ENCODE results near the gene DOCK3.
"Not testable (repeated sequence)": the region's sequence is repeated elsewhere in the genome, so short reads cannot be mapped to it uniquely, and the experiment has no call there.

The DOCK3 gene

GRCh38 chr3:51082363-51082762 is 407.6 kb downstream of the DOCK3 start:
- Histone ChIP-seq H3K9ac (ENCODE audit: low read length) (no peak overlapping the region), H3K79me2 (ENCODE audit: low read length) (no peaks in the 10 kb centered on the region), H3K4me3 (ENCODE audit: low read length) (no peak overlapping the region), H3K27ac (ENCODE audit: low read length) (no peak overlapping the region), H3F3A (ENCODE audit: insufficient read depth, low read length) (no peaks in the 10 kb centered on the region), H3K9me2 (replicated peaks; ENCODE audit: insufficient read depth, low read length) (no peaks in the 10 kb centered on the region), H3K27me3 (replicated peaks; ENCODE audit: insufficient read depth, low read length) (no peaks in the 10 kb centered on the region), H3K36me3 (replicated peaks; ENCODE audit: insufficient read depth, low read length) (no peaks in the 10 kb centered on the region), H3K4me2 (ENCODE audit: low read depth, low read length) (no peak overlapping the region), H3K4me1 (ENCODE audit: low read length) (no peaks in the 10 kb centered on the region), H4K20me1 (ENCODE audit: insufficient read depth, low read length) (no peaks in the 10 kb centered on the region), H2AFZ (ENCODE audit: low read length) (no peak overlapping the region), H3K9me3 (replicated peaks; ENCODE audit: insufficient read depth, low read length) (no peaks in the 10 kb centered on the region)
- no peak for TF ChIP-seq EZH2 (optimal IDR thresholded peaks at IDR 0.05; ENCODE audit: low read depth, low read length)
- no peak for TF ChIP-seq EZH2phosphoT487 (IDR thresholded peaks at IDR 0.05; ENCODE audit: low read length)
- TF ChIP-seq CTCF (IDR thresholded peaks at IDR 0.05; ENCODE audit: low read length), result no peak
- DNase-seq, result no peak

DNA sequence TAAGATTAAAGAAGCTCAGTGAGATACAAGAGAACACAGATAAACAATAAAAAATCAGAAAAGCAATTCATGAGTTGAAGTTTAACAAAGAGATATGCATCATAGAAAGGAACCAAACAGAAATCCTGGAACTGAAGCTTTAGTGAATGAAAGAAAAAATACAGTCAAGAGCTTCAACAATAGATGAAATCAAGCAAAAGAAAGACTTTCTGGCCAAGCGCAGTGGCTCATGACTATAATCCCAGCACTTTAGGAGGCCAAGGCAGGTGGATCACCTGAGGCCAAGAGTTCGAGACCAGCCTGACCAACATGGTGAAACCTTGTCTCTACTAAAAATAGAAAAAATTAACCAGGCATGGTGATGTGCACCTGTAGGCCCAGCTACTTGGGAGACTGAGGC is 408.8 kb downstream of the DOCK3 start:
- Histone ChIP-seq H3K9me3 (replicated peaks; ENCODE audit: insufficient read depth, low read length) (no peaks in the 10 kb centered on the region), H4K20me1 (ENCODE audit: insufficient read depth, low read length) (no peaks in the 10 kb centered on the region)
- TF ChIP-seq EZH2phosphoT487 (IDR thresholded peaks at IDR 0.05; ENCODE audit: low read length), result no peak
- TF ChIP-seq CTCF (IDR thresholded peaks at IDR 0.05; ENCODE audit: low read length), result no peak
- no peak for TF ChIP-seq EZH2 (optimal IDR thresholded peaks at IDR 0.05; ENCODE audit: low read depth, low read length)

GRCh38 chr3:51092141-51092540 is 417.4 kb downstream of the DOCK3 start:
- not testable (repeated sequence) for H3K27me3 ChIP-seq (replicated peaks; ENCODE audit: insufficient read depth, low read length); H3K9me2 ChIP-seq (replicated peaks; ENCODE audit: insufficient read depth, low read length); H3K36me3 ChIP-seq (replicated peaks; ENCODE audit: insufficient read depth, low read length); H3K4me2 ChIP-seq (ENCODE audit: low read depth, low read length); H3K9me3 ChIP-seq (replicated peaks; ENCODE audit: insufficient read depth, low read length); H4K20me1 ChIP-seq (ENCODE audit: insufficient read depth, low read length); H3F3A ChIP-seq (ENCODE audit: insufficient read depth, low read length); H3K79me2 ChIP-seq (ENCODE audit: low read length); H3K9ac ChIP-seq (ENCODE audit: low read length); H3K27ac ChIP-seq (ENCODE audit: low read length); H3K4me3 ChIP-seq (ENCODE audit: low read length); H3K4me1 ChIP-seq (ENCODE audit: low read length); DNase-seq; H2AFZ ChIP-seq (ENCODE audit: low read length)

More for the DNA sequence above, 408.8 kb downstream of the DOCK3 start:
- H3K9ac ChIP-seq (ENCODE audit: low read length), result no peak overlapping the region
- no peak overlapping the region for H3K27ac ChIP-seq (ENCODE audit: low read length)
- H3K27me3 ChIP-seq (replicated peaks; ENCODE audit: insufficient read depth, low read length), result no peaks in the 10 kb centered on the region
- H3K79me2 ChIP-seq (ENCODE audit: low read length), result no peaks in the 10 kb centered on the region
- H3K4me3 ChIP-seq (ENCODE audit: low read length), result no peak overlapping the region
- H3F3A ChIP-seq (ENCODE audit: insufficient read depth, low read length), result no peaks in the 10 kb centered on the region
- H2AFZ ChIP-seq (ENCODE audit: low read length), result no peak overlapping the region
- no peaks in the 10 kb centered on the region for H3K9me2 ChIP-seq (replicated peaks; ENCODE audit: insufficient read depth, low read length)
- H3K4me1 ChIP-seq (ENCODE audit: low read length), result no peaks in the 10 kb centered on the region
- DNase-seq, result no peak
- no peaks in the 10 kb centered on the region for H3K36me3 ChIP-seq (replicated peaks; ENCODE audit: insufficient read depth, low read length)
- no peak overlapping the region for H3K4me2 ChIP-seq (ENCODE audit: low read depth, low read length)

DNA sequence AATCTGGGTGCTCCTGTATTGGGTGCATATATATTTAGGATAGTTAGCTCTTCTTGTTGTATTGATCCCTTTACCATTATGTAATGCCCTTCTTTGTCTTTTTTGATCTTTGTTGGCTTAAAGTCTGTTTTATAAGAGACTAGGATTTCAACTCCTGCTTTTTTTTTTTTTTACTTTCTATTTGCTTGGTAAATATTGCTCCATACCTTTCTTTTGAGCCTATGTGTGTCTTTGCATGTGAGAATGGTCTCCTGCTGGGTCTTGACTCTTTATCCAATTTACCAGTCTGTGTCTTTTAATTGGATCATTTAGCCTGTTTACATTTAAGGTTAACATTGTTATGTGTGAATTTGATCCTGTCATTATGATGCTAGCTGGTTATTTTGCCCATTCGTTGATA is 420.1 kb downstream of the DOCK3 start:
- DNase-seq; H3K9ac ChIP-seq (ENCODE audit: low read length); H2AFZ ChIP-seq (ENCODE audit: low read length); H3K36me3 ChIP-seq (replicated peaks; ENCODE audit: insufficient read depth, low read length); H3K9me2 ChIP-seq (replicated peaks; ENCODE audit: insufficient read depth, low read length); H3K9me3 ChIP-seq (replicated peaks; ENCODE audit: insufficient read depth, low read length); H3K27ac ChIP-seq (ENCODE audit: low read length); H3K79me2 ChIP-seq (ENCODE audit: low read length); H3K4me3 ChIP-seq (ENCODE audit: low read length); H3K27me3 ChIP-seq (replicated peaks; ENCODE audit: insufficient read depth, low read length); H3K4me1 ChIP-seq (ENCODE audit: low read length); H3F3A ChIP-seq (ENCODE audit: insufficient read depth, low read length); H4K20me1 ChIP-seq (ENCODE audit: insufficient read depth, low read length); H3K4me2 ChIP-seq (ENCODE audit: low read depth, low read length): not testable (repeated sequence)
